ENCODE data around the gene USP17L11.
"Not testable (repeated sequence)": the region's sequence is repeated elsewhere in the genome, so short reads cannot be mapped to it uniquely, and the experiment has no call there.

The USP17L11 gene

GRCh38 chr4:9215105-9215504, at the start of gene USP17L11:
Gene USP17L11, plus strand, starts transcription at chr4:9215405. Its CDS starts 0 bp downstream, at chr4:9215405.
- H3K4me1 ChIP-seq (ENCODE audit: insufficient read depth, low read length); H3K4me3 ChIP-seq (ENCODE audit: low read depth in 1 of 2, low read length in 2 of 2); H3K27me3 ChIP-seq (ENCODE audit: control insufficient read depth in 1 of 2, insufficient read depth in 2 of 2, low read length in 2 of 2); H3K36me3 ChIP-seq (ENCODE audit: insufficient read depth, low read length); H3K9ac ChIP-seq (ENCODE audit: low read length); H3K27ac ChIP-seq (ENCODE audit: low read depth, low read length); H3K9me3 ChIP-seq (ENCODE audit: low read length): not testable (repeated sequence)

- not testable (repeated sequence) for H3K9me3 ChIP-seq (ENCODE audit: low read length); H3K4me1 ChIP-seq (ENCODE audit: insufficient read depth, low read length); H3K4me3 ChIP-seq (ENCODE audit: low read depth in 1 of 2, low read length in 2 of 2); H3K27me3 ChIP-seq (ENCODE audit: control insufficient read depth in 1 of 2, insufficient read depth in 2 of 2, low read length in 2 of 2); H3K9ac ChIP-seq (ENCODE audit: low read length); H3K36me3 ChIP-seq (ENCODE audit: insufficient read depth, low read length); H3K27ac ChIP-seq (ENCODE audit: low read depth, low read length)
Observed at GRCh38 chr4:9165990-9166389, 49.2 kb upstream of the USP17L11 start.

GRCh38 chr4:9169791-9170459, 45.3 kb upstream of the USP17L11 start, which contains the start of gene FAM90A26:
Gene FAM90A26, plus strand, starts transcription at chr4:9170409. Its CDS starts 2,764 bp downstream, at chr4:9173173.
- not testable (repeated sequence) for H3K9ac ChIP-seq (ENCODE audit: low read length); H3K36me3 ChIP-seq (ENCODE audit: insufficient read depth, low read length); H3K4me1 ChIP-seq (ENCODE audit: insufficient read depth, low read length); H3K9me3 ChIP-seq (ENCODE audit: low read length); H3K4me3 ChIP-seq (ENCODE audit: low read depth in 1 of 2, low read length in 2 of 2); H3K27me3 ChIP-seq (ENCODE audit: control insufficient read depth in 1 of 2, insufficient read depth in 2 of 2, low read length in 2 of 2); H3K27ac ChIP-seq (ENCODE audit: low read depth, low read length)

DNA sequence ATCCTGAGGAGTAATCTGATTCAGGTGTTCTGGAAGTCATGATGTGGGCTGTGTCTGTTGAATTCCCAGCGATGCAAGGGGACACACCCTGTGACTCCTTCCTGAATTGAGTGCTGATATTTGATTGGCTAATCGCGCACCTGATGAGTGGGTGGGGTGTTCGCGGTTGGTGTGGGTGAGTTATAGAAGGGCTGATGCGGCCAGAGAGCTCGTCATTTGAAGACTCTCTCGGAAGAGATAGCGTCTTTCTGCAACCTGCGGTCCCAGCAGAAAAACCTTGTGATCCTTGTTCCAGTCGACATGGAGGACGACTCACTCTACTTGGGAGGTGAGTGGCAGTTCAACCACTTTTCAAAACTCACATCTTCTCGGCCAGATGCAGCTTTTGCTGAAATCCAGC, 4.8 kb upstream of the USP17L11 start, which contains the start of gene USP17L10:
TSS of gene USP17L10 (plus strand) at position 301 of the 400 bp plus-strand sequence. CDS start at position 301, 0 bp downstream.
- not testable (repeated sequence) for H3K4me1 ChIP-seq (ENCODE audit: insufficient read depth, low read length); H3K27me3 ChIP-seq (ENCODE audit: control insufficient read depth in 1 of 2, insufficient read depth in 2 of 2, low read length in 2 of 2); H3K36me3 ChIP-seq (ENCODE audit: insufficient read depth, low read length); H3K9me3 ChIP-seq (ENCODE audit: low read length); H3K27ac ChIP-seq (ENCODE audit: low read depth, low read length); H3K4me3 ChIP-seq (ENCODE audit: low read depth in 1 of 2, low read length in 2 of 2); H3K9ac ChIP-seq (ENCODE audit: low read length)

- H3K4me1 ChIP-seq (ENCODE audit: insufficient read depth, low read length); H3K4me3 ChIP-seq (ENCODE audit: low read depth in 1 of 2, low read length in 2 of 2); H3K27ac ChIP-seq (ENCODE audit: low read depth, low read length); H3K9ac ChIP-seq (ENCODE audit: low read length); H3K36me3 ChIP-seq (ENCODE audit: insufficient read depth, low read length); H3K9me3 ChIP-seq (ENCODE audit: low read length); H3K27me3 ChIP-seq (ENCODE audit: control insufficient read depth in 1 of 2, insufficient read depth in 2 of 2, low read length in 2 of 2): not testable (repeated sequence)
Observed at GRCh38 chr4:9214701-9215100, 504 bp upstream of the USP17L11 start.

GRCh38 chr4:9219852-9220251, 4.6 kb downstream of the USP17L11 start, which contains the start of gene USP17L12:
Gene USP17L12, plus strand, starts transcription at chr4:9220152. Its CDS starts 0 bp downstream, at chr4:9220152.
- not testable (repeated sequence) for H3K4me1 ChIP-seq (ENCODE audit: insufficient read depth, low read length); H3K36me3 ChIP-seq (ENCODE audit: insufficient read depth, low read length); H3K9me3 ChIP-seq (ENCODE audit: low read length); H3K27me3 ChIP-seq (ENCODE audit: control insufficient read depth in 1 of 2, insufficient read depth in 2 of 2, low read length in 2 of 2); H3K9ac ChIP-seq (ENCODE audit: low read length); H3K27ac ChIP-seq (ENCODE audit: low read depth, low read length); H3K4me3 ChIP-seq (ENCODE audit: low read depth in 1 of 2, low read length in 2 of 2)

GRCh38 chr4:9224596-9224995, 9.4 kb downstream of the USP17L11 start, which contains the start of gene USP17L13:
Gene USP17L13, plus strand, starts transcription at chr4:9224896. Its CDS starts 0 bp downstream, at chr4:9224896.
- H3K36me3 ChIP-seq (ENCODE audit: insufficient read depth, low read length); H3K4me3 ChIP-seq (ENCODE audit: low read depth in 1 of 2, low read length in 2 of 2); H3K4me1 ChIP-seq (ENCODE audit: insufficient read depth, low read length); H3K27ac ChIP-seq (ENCODE audit: low read depth, low read length); H3K9me3 ChIP-seq (ENCODE audit: low read length); H3K27me3 ChIP-seq (ENCODE audit: control insufficient read depth in 1 of 2, insufficient read depth in 2 of 2, low read length in 2 of 2); H3K9ac ChIP-seq (ENCODE audit: low read length): not testable (repeated sequence)

GRCh38 chr4:9230249-9230648, 15.0 kb downstream of the USP17L11 start:
- not testable (repeated sequence) for H3K27ac ChIP-seq (ENCODE audit: low read depth, low read length); H3K27me3 ChIP-seq (ENCODE audit: control insufficient read depth in 1 of 2, insufficient read depth in 2 of 2, low read length in 2 of 2); H3K4me3 ChIP-seq (ENCODE audit: low read depth in 1 of 2, low read length in 2 of 2); H3K4me1 ChIP-seq (ENCODE audit: insufficient read depth, low read length); H3K36me3 ChIP-seq (ENCODE audit: insufficient read depth, low read length); H3K9me3 ChIP-seq (ENCODE audit: low read length); H3K9ac ChIP-seq (ENCODE audit: low read length)

GRCh38 chr4:9234085-9234484, 18.9 kb downstream of the USP17L11 start, which contains the start of gene USP17L15:
Gene USP17L15, plus strand, starts transcription at chr4:9234385. Its CDS starts 0 bp downstream, at chr4:9234385.
- not testable (repeated sequence) for H3K27ac ChIP-seq (ENCODE audit: low read depth, low read length); H3K4me3 ChIP-seq (ENCODE audit: low read depth in 1 of 2, low read length in 2 of 2); H3K9me3 ChIP-seq (ENCODE audit: low read length); H3K9ac ChIP-seq (ENCODE audit: low read length); H3K36me3 ChIP-seq (ENCODE audit: insufficient read depth, low read length); H3K27me3 ChIP-seq (ENCODE audit: control insufficient read depth in 1 of 2, insufficient read depth in 2 of 2, low read length in 2 of 2); H3K4me1 ChIP-seq (ENCODE audit: insufficient read depth, low read length)

DNA sequence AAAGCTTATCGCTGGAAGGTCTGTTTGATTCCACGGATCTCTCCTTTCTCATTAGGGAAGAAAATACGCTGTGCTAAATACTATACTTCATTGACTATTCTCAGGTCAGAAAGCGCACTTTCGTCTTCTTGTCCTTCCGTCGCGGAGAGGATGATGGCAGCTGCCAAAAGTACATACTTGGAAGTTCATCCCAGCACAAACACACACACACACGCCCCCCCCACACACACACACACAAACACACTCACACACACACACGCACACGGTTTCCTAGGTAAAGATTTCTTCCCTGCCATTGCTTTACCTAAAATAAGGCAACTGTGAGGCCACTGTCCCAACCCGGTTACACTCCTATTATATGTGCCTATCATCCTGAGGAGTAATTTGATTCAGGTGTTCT, 23.3 kb downstream of the USP17L11 start:
- not testable (repeated sequence) for H3K9me3 ChIP-seq (ENCODE audit: low read length); H3K27ac ChIP-seq (ENCODE audit: low read depth, low read length); H3K4me1 ChIP-seq (ENCODE audit: insufficient read depth, low read length); H3K36me3 ChIP-seq (ENCODE audit: insufficient read depth, low read length); H3K4me3 ChIP-seq (ENCODE audit: low read depth in 1 of 2, low read length in 2 of 2); H3K9ac ChIP-seq (ENCODE audit: low read length); H3K27me3 ChIP-seq (ENCODE audit: control insufficient read depth in 1 of 2, insufficient read depth in 2 of 2, low read length in 2 of 2)

DNA sequence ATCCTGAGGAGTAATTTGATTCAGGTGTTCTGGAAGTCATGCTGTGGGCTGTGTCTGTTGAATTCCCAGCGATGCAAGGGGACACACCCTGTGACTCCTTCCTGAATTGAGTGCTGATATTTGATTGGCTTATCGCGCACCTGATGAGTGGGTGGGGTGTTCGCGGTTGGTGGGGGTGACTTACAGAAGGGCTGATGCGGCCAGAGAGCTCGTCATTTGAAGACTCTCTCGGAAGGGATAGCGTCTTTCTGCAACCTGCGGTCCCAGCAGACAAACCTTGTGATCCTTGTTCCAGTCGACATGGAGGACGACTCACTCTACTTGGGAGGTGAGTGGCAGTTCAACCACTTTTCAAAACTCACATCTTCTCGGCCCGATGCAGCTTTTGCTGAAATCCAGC, 28.4 kb downstream of the USP17L11 start, which contains the start of gene USP17L17:
TSS of gene USP17L17 (plus strand) at position 301 of the 400 bp plus-strand sequence. CDS start at position 301, 0 bp downstream.
- H3K27me3 ChIP-seq (ENCODE audit: control insufficient read depth in 1 of 2, insufficient read depth in 2 of 2, low read length in 2 of 2); H3K4me3 ChIP-seq (ENCODE audit: low read depth in 1 of 2, low read length in 2 of 2); H3K36me3 ChIP-seq (ENCODE audit: insufficient read depth, low read length); H3K27ac ChIP-seq (ENCODE audit: low read depth, low read length); H3K9me3 ChIP-seq (ENCODE audit: low read length); H3K4me1 ChIP-seq (ENCODE audit: insufficient read depth, low read length); H3K9ac ChIP-seq (ENCODE audit: low read length): not testable (repeated sequence)

Measured in muscle layer of colon (tissue), 2 donors.